GM03348 (cell line): Measurements from ENCODE around the gene CEP131.
A peak's percentile ranks its signal among the peaks of the same experiment; 100 is the strongest.
"Not testable (repeated sequence)": the region's sequence is repeated elsewhere in the genome, so short reads cannot be mapped to it uniquely, and the experiment has no call there.

Source experiments
- DNase-seq: peaks from one replicate; pipeline ENCODE4 v3.0.0; 2012; ENCODE audit warnings: low spot score

Gene CEP131

GRCh38 chr17:81151278-81151677, 71.5 kb downstream of the CEP131 start:
- DNase-seq: no peak

GRCh38 chr17:81150377-81151077, 72.2 kb downstream of the CEP131 start:
- DNase-seq: no peak

GRCh38 chr17:81148986-81149533, 73.7 kb downstream of the CEP131 start:
- DNase-seq: no peak

- no peak for DNase-seq
Observed at GRCh38 chr17:81148571-81148970, 74.2 kb downstream of the CEP131 start.

GRCh38 chr17:81147701-81148100, 75.1 kb downstream of the CEP131 start:
- DNase-seq: no peak

- not testable (repeated sequence) for DNase-seq
Observed at GRCh38 chr17:81146208-81146607, 76.6 kb downstream of the CEP131 start.

GRCh38 chr17:81144423-81144781, 78.4 kb downstream of the CEP131 start:
- DNase-seq: no peak

GRCh38 chr17:81143717-81144422, 78.9 kb downstream of the CEP131 start:
- DNase-seq: no peak

GRCh38 chr17:81143200-81143527, 79.6 kb downstream of the CEP131 start:
- DNase-seq: no peak

- DNase-seq: peak; percentile 88
Observed at GRCh38 chr17:81142301-81143199, 80.2 kb downstream of the CEP131 start.

GRCh38 chr17:81140695-81141094, 82.1 kb downstream of the CEP131 start:
- no peak for DNase-seq

GRCh38 chr17:81140018-81140417, 82.7 kb downstream of the CEP131 start:
- no peak for DNase-seq
